Measurements from ENCODE around the gene ARHGAP25.

The ARHGAP25 gene, protein sequence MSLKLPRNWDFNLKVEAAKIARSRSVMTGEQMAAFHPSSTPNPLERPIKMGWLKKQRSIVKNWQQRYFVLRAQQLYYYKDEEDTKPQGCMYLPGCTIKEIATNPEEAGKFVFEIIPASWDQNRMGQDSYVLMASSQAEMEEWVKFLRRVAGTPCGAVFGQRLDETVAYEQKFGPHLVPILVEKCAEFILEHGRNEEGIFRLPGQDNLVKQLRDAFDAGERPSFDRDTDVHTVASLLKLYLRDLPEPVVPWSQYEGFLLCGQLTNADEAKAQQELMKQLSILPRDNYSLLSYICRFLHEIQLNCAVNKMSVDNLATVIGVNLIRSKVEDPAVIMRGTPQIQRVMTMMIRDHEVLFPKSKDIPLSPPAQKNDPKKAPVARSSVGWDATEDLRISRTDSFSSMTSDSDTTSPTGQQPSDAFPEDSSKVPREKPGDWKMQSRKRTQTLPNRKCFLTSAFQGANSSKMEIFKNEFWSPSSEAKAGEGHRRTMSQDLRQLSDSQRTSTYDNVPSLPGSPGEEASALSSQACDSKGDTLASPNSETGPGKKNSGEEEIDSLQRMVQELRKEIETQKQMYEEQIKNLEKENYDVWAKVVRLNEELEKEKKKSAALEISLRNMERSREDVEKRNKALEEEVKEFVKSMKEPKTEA

DNA sequence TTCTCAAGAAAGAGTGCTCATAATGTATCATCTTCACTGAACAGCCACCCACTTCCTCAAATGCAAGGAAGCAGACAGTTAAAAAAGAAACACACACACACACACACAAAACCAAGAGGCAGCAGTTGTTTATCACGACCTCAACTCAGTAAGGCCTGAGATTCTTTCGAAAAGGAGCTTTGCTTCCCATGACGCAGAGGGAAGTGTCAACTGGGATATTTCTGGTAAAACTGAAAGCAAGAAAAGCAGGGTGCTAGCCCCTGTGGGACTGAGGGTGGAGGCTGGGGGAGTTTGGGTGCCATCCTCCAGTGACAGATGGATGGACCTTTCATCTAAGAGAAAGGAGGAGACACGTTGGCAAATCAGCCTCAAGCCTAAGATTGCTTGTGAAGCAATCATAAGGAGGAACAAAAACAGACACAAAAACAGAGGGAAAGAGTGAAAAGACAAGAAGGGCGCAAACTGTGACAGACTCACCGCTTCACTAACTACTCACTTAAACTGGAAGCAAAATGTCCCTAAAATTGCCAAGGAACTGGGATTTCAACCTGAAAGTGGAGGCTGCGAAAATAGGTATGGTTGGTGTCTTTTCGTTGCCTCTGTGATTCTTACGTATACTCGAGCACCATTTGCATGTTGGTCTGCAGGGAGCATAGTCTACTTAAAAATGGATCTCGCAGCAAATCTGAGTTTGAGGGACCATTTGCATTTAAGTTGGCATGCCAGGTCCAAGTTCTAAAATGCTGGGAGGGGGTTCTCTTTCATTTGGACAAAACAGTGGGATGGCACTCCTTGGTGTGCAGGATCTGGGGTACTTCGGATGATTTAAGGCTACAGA lies at the start of gene ARHGAP25:
TSS of gene ARHGAP25 (plus strand) at position 124 of the 838 bp plus-strand sequence. CDS start at position 513, 389 bp downstream.
- no peak for DNase-seq (ENCODE audit: low spot score)

DNA sequence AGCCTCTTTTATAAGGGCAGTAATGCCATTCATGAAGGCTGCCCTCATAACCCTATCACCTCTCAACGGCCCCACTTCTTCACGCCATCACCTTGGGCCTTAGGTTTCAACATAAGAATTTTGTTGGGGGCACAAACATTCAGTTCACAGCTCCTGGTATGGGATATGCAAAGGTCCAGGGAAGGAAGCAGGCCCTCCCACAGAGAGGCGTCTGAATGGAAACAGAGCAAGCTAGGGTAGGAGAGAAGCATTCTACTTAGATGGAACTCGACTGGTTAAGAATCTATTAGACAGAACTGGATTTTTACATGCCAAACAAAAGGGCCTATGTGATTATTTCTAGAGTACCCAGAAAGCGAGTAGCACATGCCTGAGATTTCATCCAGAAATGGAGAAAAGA lies 48.4 kb upstream of the ARHGAP25 start:
- no peak for DNase-seq (ENCODE audit: low spot score)

DNA sequence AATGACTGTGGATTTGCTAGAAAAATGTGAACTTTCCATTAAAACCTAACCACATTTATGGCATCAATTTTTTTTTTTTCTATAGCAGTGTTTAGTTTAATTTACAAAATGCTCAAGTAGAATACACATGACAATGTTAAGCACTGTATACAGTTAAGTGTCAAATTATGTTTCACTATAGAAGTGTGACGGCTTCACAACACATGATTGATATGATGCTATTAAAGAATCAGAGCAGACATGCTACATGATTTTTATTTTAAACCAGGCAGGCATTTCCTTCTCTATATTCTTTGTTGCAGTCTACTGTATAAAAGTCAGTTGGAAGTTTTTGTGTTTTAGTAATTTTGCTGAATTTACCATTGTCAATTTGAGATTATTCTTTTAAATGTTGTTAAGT lies 47.6 kb upstream of the ARHGAP25 start:
- DNase-seq (ENCODE audit: low spot score), result no peak

- DNase-seq (ENCODE audit: low spot score), result no peak
These were observed 44.8 kb upstream of the ARHGAP25 start for GRCh38 chr2:68689553-68690537.

GRCh38 chr2:68690851-68691250 lies 43.8 kb upstream of the ARHGAP25 start:
- no peak for DNase-seq (ENCODE audit: low spot score)

DNA sequence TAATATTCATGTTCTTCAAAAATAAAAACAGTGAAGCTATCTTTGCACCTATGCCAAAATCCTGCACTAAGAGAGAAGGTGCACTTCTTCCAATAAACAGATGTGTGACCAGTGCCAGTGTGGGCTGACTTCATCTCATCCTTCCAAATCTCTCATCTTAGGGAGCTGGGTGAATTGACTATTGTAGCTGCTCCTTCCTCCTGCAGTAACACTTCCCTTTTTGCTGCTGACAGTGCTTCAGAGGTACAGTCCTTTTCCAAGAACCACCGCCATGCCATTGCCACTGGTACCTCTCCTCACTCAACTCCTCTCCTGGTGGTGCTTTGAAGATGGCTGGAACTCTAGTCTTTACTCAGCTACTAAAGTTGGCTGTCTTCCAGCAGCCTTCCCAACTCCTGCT lies 42.1 kb upstream of the ARHGAP25 start:
- no peak for DNase-seq (ENCODE audit: low spot score)

GRCh38 chr2:68693951-68694350 lies 40.7 kb upstream of the ARHGAP25 start:
- no peak for DNase-seq (ENCODE audit: low spot score)

DNA sequence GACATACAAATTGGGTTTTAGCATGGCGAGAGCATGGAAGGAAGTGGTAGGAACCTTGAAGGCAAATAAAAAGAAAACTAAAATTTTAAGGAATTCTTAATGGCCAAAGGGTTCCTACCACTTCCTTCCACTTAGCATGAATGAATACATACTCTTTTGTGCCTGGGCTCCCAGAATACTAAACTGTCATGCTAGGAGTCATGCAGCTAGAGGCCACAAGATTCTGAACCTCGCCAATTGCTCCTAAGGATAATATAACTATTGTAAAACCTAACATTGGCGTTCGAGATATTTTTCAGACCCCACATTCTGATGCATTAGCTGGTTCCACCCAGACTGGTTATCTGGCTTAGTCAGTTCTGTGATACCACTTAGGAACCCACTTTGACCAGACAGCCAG lies 38.6 kb upstream of the ARHGAP25 start:
- no peak for DNase-seq (ENCODE audit: low spot score)

- DNase-seq (ENCODE audit: low spot score), result no peak
These were observed 38.1 kb upstream of the ARHGAP25 start for GRCh38 chr2:68696554-68696953.

DNA sequence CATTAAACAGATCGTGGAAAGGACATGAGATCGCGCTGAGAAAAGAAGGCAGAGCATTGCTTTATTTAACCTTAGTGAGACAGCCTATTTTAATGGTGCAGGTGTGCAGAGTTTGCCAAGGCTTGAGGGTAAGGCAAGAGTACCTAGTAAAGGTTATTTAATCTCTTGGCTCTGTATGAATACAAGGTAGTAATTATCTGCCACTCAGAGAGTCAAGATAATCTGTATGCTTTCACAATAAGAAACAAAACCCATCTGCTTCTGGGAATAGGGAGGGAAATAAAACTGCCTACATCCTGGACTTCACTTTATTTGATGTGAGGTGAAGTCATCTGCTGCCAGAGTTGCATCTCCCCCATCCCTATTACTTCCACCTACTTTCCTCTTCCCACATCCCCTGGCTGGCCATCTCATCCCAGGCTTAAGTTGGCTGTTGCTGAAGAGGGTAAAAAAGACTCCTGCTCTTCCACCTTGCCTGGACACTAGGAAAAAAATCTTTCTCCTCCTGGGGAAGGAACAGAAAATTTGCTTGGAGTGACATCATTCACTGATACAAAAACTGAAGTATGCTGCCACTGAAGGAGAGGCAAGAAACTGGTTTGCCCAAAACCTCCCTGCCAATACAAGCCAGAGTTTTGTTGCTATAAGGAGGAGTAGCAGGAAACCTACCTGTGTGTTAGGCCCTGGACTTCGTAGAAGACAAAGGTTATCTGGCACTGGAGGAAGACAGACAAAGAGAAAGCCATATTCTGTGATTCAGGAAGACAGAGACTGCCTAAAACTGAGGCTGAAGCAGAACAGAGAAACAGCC lies 35.8 kb upstream of the ARHGAP25 start:
- DNase-seq (ENCODE audit: low spot score), result no peak

GRCh38 chr2:68700560-68700959 lies 34.1 kb upstream of the ARHGAP25 start:
- DNase-seq (ENCODE audit: low spot score), result no peak

DNA sequence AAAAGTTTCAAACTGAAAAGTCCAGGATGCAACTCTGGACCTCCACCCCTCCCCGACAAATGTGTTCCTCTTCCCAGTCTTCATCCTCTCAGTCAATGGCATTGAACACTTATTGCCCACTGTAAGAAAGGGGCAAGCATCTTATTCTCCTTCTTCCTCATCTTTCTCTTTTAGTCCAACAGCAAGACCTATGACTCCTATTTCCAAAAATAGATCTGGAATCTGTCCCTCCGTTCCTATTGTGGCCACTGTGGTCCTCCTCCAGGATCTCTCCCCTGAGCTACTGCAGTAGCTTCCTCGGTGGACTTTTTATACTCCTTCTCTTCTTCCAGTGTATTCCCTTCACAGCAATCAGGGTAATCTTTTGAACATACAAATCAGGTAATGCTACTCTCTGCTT lies 28.0 kb upstream of the ARHGAP25 start:
- DNase-seq (ENCODE audit: low spot score), result no peak

DNA sequence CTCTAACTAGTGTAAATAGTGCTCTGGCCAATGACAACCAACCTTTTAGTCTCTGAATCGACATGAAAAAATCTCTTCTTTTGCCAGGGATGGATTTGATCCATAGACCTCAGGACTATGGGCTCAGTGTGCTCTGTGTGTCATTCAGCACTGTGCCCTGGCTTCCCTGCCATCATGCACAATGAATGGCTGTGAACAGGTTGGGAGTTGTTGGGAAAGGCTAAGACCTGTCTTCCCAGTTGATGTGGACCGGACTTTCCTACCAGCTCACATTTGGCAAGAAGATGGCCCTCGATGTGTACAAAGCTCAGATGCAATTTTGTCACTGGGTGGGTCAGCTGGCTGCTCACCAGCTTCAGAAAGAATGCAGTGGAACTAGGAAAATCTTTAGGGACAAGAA lies 26.0 kb upstream of the ARHGAP25 start:
- no peak for DNase-seq (ENCODE audit: low spot score)

- DNase-seq (ENCODE audit: low spot score), result no peak
These were observed 25.1 kb upstream of the ARHGAP25 start for GRCh38 chr2:68709421-68709911.

DNA sequence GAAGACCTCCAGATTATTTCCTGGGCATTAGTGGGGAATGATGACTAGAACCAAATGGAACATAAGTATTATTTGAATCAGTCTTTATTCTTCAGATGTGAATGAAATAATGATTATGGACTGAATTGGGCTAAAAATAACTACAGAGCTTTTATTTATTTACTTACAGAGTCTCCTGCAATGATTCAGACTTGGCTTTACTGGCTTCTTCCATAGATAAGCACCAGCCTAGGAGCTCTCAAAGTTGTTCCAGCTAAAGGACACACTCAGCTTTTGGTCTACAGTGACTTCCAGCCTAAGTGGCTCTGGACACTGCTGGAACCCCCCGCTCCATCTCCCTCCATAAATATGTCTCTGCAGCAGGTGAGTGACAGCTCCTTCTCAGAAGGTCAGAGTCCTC lies 24.3 kb upstream of the ARHGAP25 start:
- no peak for DNase-seq (ENCODE audit: low spot score)

DNA sequence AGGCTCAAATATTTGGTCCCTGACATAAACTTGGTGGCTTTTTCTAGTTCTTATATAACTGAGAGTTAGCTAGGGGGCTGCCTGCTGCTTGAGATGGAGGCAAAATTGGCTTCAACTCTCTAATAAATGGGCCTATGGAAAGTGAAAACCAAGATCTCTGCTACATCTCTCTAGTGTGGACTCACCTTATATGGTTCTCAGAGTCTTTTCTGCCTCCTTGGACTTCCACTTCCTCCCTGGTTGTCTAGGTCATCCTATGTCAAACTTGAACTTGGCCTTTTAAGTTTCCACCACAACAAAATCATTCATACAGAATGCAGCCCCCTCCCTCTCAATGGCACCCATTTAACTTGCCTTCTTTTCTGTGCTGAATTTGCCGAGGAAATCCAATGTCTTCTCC lies 23.9 kb upstream of the ARHGAP25 start:
- no peak for DNase-seq (ENCODE audit: low spot score)

DNA sequence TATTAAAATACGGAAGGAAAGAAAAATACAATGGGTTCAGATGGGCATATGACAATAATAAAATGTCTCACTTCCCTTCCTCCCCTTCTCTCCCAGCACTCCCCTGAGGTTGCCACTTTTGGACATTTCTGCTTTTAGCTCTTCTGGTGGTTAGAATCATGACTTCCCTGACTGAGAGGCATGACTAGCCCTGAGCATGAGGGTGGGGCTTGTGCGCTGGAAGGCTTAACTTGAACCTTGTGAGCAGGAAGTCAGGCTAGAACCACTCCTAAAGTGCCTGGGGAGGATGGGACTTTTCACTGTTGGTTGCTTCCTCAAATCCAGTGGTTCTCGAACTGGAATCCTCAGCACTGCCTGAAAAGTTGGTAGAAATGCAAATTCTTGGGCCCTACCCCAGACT lies 19.7 kb upstream of the ARHGAP25 start:
- no peak for DNase-seq (ENCODE audit: low spot score)

DNA sequence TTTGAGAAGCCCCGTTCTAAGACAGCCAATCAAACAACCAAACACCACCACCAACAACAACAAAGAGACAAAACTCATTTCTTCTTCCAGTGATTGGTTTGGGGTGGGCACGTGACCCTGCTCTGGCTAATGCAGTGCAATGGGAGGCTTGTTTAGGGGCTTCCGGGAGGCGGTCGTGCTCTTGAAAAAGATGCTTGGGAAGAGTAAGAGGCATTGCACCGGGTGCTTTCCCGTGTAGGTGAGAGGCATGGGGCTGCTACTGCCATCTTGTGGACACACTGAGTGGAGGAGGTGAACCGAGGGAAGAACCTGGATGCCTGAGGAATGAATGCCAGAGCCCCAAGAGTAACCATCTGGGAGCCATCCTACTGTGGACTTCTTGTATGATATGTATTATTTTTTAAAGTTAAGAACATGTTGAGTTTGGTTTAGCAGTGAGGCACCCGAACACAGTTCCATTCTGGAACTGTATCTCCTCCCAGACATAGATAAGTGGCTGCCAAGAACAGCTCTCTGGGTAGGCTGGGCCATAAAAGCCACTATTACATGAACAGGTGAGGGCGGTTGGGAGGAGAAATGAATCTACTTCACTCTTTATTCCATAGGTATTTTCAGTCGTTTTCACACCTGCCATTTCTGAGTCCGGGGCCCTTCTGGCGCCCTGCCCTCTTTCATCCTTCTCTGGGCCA lies 19.1 kb upstream of the ARHGAP25 start:
- no peak for DNase-seq (ENCODE audit: low spot score)

GRCh38 chr2:68716604-68717304 lies 17.9 kb upstream of the ARHGAP25 start:
- no peak for DNase-seq (ENCODE audit: low spot score)

All from left forelimb (tissue), 1 donor.